ENCODE results near the gene ASPG.

Gene ASPG

GRCh38 chr14:104054222-104054905 is 31.1 kb upstream of the ASPG start:
- Histone ChIP-seq H4K20me1 (ENCODE audit: insufficient read depth, low read length) (no peaks in the 10 kb centered on the region), H3K4me3 (ENCODE audit: low read length) (no peak overlapping the region), H3K9ac (ENCODE audit: low read length) (no peak overlapping the region), H3K27me3 (replicated peaks; ENCODE audit: insufficient read depth, low read length) (peaks cover 25% of the 10 kb centered on the region), H3F3A (ENCODE audit: insufficient read depth, low read length) (no peaks in the 10 kb centered on the region), H3K27ac (ENCODE audit: low read length) (no peak overlapping the region), H3K9me3 (replicated peaks; ENCODE audit: insufficient read depth, low read length) (no peaks in the 10 kb centered on the region), H3K36me3 (replicated peaks; ENCODE audit: insufficient read depth, low read length) (no peaks in the 10 kb centered on the region), H2AFZ (ENCODE audit: low read length) (no peak overlapping the region), H3K79me2 (ENCODE audit: low read length) (no peaks in the 10 kb centered on the region), H3K4me1 (ENCODE audit: low read length) (no peaks in the 10 kb centered on the region), H3K9me2 (replicated peaks; ENCODE audit: insufficient read depth, low read length) (no peaks in the 10 kb centered on the region), H3K4me2 (ENCODE audit: low read depth, low read length) (no peak overlapping the region)
- no peak for DNase-seq
- TF ChIP-seq EZH2phosphoT487 (IDR thresholded peaks at IDR 0.05; ENCODE audit: low read length) = no peak
- no peak for TF ChIP-seq CTCF (IDR thresholded peaks at IDR 0.05; ENCODE audit: low read length)
- TF ChIP-seq EZH2 (optimal IDR thresholded peaks at IDR 0.05; ENCODE audit: low read depth, low read length) = no peak

GRCh38 chr14:104062281-104062680 is 23.2 kb upstream of the ASPG start:
- no peak overlapping the region for H3K4me3 ChIP-seq (ENCODE audit: low read length)
- H3K9me2 ChIP-seq (replicated peaks; ENCODE audit: insufficient read depth, low read length) = no peaks in the 10 kb centered on the region
- DNase-seq = no peak
- H3K9me3 ChIP-seq (replicated peaks; ENCODE audit: insufficient read depth, low read length) = no peaks in the 10 kb centered on the region
- no peaks in the 10 kb centered on the region for H4K20me1 ChIP-seq (ENCODE audit: insufficient read depth, low read length)
- H3K27me3 ChIP-seq (replicated peaks; ENCODE audit: insufficient read depth, low read length) = peaks cover 6% of the 10 kb centered on the region; the same call in 1 of the 2 replicates
- H3K79me2 ChIP-seq (ENCODE audit: low read length) = no peaks in the 10 kb centered on the region
- H3K36me3 ChIP-seq (replicated peaks; ENCODE audit: insufficient read depth, low read length) = no peaks in the 10 kb centered on the region
- TF ChIP-seq EZH2 (optimal IDR thresholded peaks at IDR 0.05; ENCODE audit: low read depth, low read length) (no peak), EZH2phosphoT487 (IDR thresholded peaks at IDR 0.05; ENCODE audit: low read length) (no peak), CTCF (IDR thresholded peaks at IDR 0.05; ENCODE audit: low read length) (no peak)
- H3F3A ChIP-seq (ENCODE audit: insufficient read depth, low read length) = no peaks in the 10 kb centered on the region
- H3K4me1 ChIP-seq (ENCODE audit: low read length) = no peaks in the 10 kb centered on the region
- H3K9ac ChIP-seq (ENCODE audit: low read length) = no peak overlapping the region
- H2AFZ ChIP-seq (ENCODE audit: low read length) = no peak overlapping the region
- no peak overlapping the region for H3K27ac ChIP-seq (ENCODE audit: low read length)
- no peak overlapping the region for H3K4me2 ChIP-seq (ENCODE audit: low read depth, low read length)

GRCh38 chr14:104064003-104064402 is 21.5 kb upstream of the ASPG start:
- peaks cover 2% of the 10 kb centered on the region; the same call in 1 of the 2 replicates for H3K27me3 ChIP-seq (replicated peaks; ENCODE audit: insufficient read depth, low read length)
- DNase-seq = no peak
- H3K9me2 ChIP-seq (replicated peaks; ENCODE audit: insufficient read depth, low read length) = no peaks in the 10 kb centered on the region
- TF ChIP-seq EZH2 (optimal IDR thresholded peaks at IDR 0.05; ENCODE audit: low read depth, low read length) (no peak), CTCF (IDR thresholded peaks at IDR 0.05; ENCODE audit: low read length) (no peak), EZH2phosphoT487 (IDR thresholded peaks at IDR 0.05; ENCODE audit: low read length) (no peak)
- H3K4me1 ChIP-seq (ENCODE audit: low read length) = no peaks in the 10 kb centered on the region
- H2AFZ ChIP-seq (ENCODE audit: low read length) = no peak overlapping the region
- no peaks in the 10 kb centered on the region for H3K9me3 ChIP-seq (replicated peaks; ENCODE audit: insufficient read depth, low read length)
- no peaks in the 10 kb centered on the region for H3K36me3 ChIP-seq (replicated peaks; ENCODE audit: insufficient read depth, low read length)
- no peaks in the 10 kb centered on the region for H3F3A ChIP-seq (ENCODE audit: insufficient read depth, low read length)
- no peak overlapping the region for H3K4me3 ChIP-seq (ENCODE audit: low read length)
- no peak overlapping the region for H3K4me2 ChIP-seq (ENCODE audit: low read depth, low read length)
- no peak overlapping the region for H3K27ac ChIP-seq (ENCODE audit: low read length)
- no peaks in the 10 kb centered on the region for H3K79me2 ChIP-seq (ENCODE audit: low read length)
- no peaks in the 10 kb centered on the region for H4K20me1 ChIP-seq (ENCODE audit: insufficient read depth, low read length)
- H3K9ac ChIP-seq (ENCODE audit: low read length) = no peak overlapping the region
